SU-DHL-6 (cell line): Measurements from ENCODE around the gene KLHL41.

Source experiments
- H2AFZ ChIP-seq: fragments of 200-600 bp; sonication (generic); 2 replicates; pipeline ENCODE4 v1.6.1; 2014; ENCODE audit warnings: low read depth, mild to moderate bottlenecking, moderate library complexity, mixed read lengths, antibody characterized with exemption, low read length; ENCODE audit not compliant: severe bottlenecking
- H3F3A ChIP-seq: fragments of 200-600 bp; shearing (Covaris generic); 2 replicates; pipeline ENCODE4 v1.6.0; 2016; ENCODE audit warnings: antibody characterized with exemption, mild to moderate bottlenecking; ENCODE audit not compliant: insufficient read depth
- H3K27ac ChIP-seq: fragments of 200-600 bp; sonication (generic); 2 replicates; pipeline ENCODE4 v1.5.1; 2016; ENCODE audit warnings: low read depth, mild to moderate bottlenecking, low read length, moderate library complexity, mixed read lengths
- H3K27me3 ChIP-seq: fragments of 200-600 bp; sonication (generic), shearing (Covaris generic); 2 replicates; pipeline ENCODE4 v1.6.0; 2014; ENCODE audit warnings: mild to moderate bottlenecking, low read length
- H3K36me3 ChIP-seq: fragments of 200-600 bp; sonication (generic); 2 replicates; pipeline ENCODE4 v1.6.1; 2014; ENCODE audit warnings: mild to moderate bottlenecking, low read length, mixed read lengths
- H3K4me2 ChIP-seq: fragments of 300-600, 200-600 bp; shearing (Covaris generic), sonication (generic); 2 replicates; pipeline ENCODE4 v1.6.0; 2014; ENCODE audit warnings: low read length, low read depth, mild to moderate bottlenecking; ENCODE audit not compliant: poor library complexity, severe bottlenecking
- H3K4me3 ChIP-seq: fragments of 200-600 bp; sonication (generic); 2 replicates; pipeline ENCODE4 v1.5.1; 2014; ENCODE audit warnings: antibody characterized with exemption, low read length, mild to moderate bottlenecking, mixed read lengths; ENCODE audit not compliant: insufficient read depth, poor library complexity, severe bottlenecking
- H3K79me2 ChIP-seq: fragments of 200-600 bp; sonication (generic); 2 replicates; pipeline ENCODE4 v1.6.1; 2014; ENCODE audit warnings: mild to moderate bottlenecking, low read length, moderate library complexity; ENCODE audit not compliant: insufficient read depth
- H3K9ac ChIP-seq: fragments of 200-600 bp; sonication (generic); 2 replicates; pipeline ENCODE4 v1.7.0; 2014; ENCODE audit warnings: mild to moderate bottlenecking, low read length
- H3K9me2 ChIP-seq: fragments of 200-600 bp; sonication (generic); replicated peaks from 2 replicates; pipeline ENCODE4 v1.6.1; 2014; ENCODE audit warnings: low read length; ENCODE audit not compliant: insufficient read depth
- H3K9me3 ChIP-seq: fragments of 200-600 bp; sonication (generic); 2 replicates; pipeline ENCODE4 v1.6.1; 2014; ENCODE audit warnings: low read length, mixed read lengths; ENCODE audit not compliant: insufficient read depth
- H4K20me1 ChIP-seq: fragments of 200-600 bp; sonication (generic); 2 replicates; pipeline ENCODE4 v1.6.1; 2014; ENCODE audit warnings: low read depth, mild to moderate bottlenecking, antibody characterized with exemption, low read length, moderate library complexity, mixed read lengths
- EZH2phosphoT487 ChIP-seq: fragments of 200-600 bp; sonication (generic), shearing (Covaris generic); conservative IDR thresholded peaks from 2 replicates; pipeline ENCODE4 v1.6.1; 2018; ENCODE audit warnings: mild to moderate bottlenecking, antibody characterized with exemption, low read length, moderate library complexity, mixed read lengths
- TF ChIP-seq, protein P1 (sequence below): fragments of 200-600 bp; sonication (generic); IDR thresholded peaks from one replicate; pipeline ENCODE4 v1.5.1; 2017; ENCODE audit warnings: antibody characterized with exemption, mild to moderate bottlenecking, low read length, moderate library complexity; ENCODE audit not compliant: insufficient read depth, poor library complexity, severe bottlenecking

Gene KLHL41

GRCh38 chr2:169572189-169572588 lies 62.7 kb downstream of the KLHL41 start:
- Histone ChIP-seq H3K9ac (no peak overlapping the region), H3K27ac (no peak overlapping the region), H3K79me2 (peaks cover 41% of the 10 kb centered on the region), H3K4me3 (no peak overlapping the region), H3K9me3 (no peaks in the 10 kb centered on the region), H3K9me2 (no peaks in the 10 kb centered on the region), H2AFZ (no peak overlapping the region), H3K4me2 (peak overlapping the region; percentile 94), H3F3A (0 out of 2 replicates have a peak, but pooled peaks cover 6% of the 10 kb centered on the region), H3K36me3 (peaks cover 4% of the 10 kb centered on the region), H3K27me3 (no peaks in the 10 kb centered on the region), H4K20me1 (no peaks in the 10 kb centered on the region; the same call in 1 of the 2 replicates)
- TF ChIP-seq, protein P1, sequence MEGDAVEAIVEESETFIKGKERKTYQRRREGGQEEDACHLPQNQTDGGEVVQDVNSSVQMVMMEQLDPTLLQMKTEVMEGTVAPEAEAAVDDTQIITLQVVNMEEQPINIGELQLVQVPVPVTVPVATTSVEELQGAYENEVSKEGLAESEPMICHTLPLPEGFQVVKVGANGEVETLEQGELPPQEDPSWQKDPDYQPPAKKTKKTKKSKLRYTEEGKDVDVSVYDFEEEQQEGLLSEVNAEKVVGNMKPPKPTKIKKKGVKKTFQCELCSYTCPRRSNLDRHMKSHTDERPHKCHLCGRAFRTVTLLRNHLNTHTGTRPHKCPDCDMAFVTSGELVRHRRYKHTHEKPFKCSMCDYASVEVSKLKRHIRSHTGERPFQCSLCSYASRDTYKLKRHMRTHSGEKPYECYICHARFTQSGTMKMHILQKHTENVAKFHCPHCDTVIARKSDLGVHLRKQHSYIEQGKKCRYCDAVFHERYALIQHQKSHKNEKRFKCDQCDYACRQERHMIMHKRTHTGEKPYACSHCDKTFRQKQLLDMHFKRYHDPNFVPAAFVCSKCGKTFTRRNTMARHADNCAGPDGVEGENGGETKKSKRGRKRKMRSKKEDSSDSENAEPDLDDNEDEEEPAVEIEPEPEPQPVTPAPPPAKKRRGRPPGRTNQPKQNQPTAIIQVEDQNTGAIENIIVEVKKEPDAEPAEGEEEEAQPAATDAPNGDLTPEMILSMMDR, result no peak
- TF ChIP-seq EZH2phosphoT487, result no peak

DNA sequence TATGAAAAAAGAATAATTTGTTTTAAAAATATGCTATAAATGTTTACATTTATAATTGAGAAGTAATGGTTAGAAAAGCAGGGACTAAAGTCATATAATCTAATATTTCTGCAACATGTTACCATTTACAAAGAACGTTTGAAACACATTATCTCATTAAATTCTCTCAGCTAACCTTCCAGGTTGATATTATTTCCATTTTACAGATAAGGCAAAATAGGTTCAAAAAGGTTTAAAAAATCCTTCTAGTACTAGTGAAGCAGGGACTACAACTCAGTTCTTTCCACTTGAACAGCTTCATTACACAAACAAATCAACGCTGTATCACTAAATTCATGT lies 63.3 kb downstream of the KLHL41 start:
- H3K36me3 ChIP-seq, result peaks cover 3% of the 10 kb centered on the region
- H3K9ac ChIP-seq, result peak overlapping the region; percentile 60
- H2AFZ ChIP-seq, result peak overlapping the region; percentile 97
- peak overlapping the region; percentile 66 for H3K4me3 ChIP-seq
- H4K20me1 ChIP-seq, result no peaks in the 10 kb centered on the region; the same call in 1 of the 2 replicates
- TF ChIP-seq EZH2phosphoT487, result no peak
- TF ChIP-seq, protein P1, result no peak
- peak overlapping the region; percentile 94 for H3K4me2 ChIP-seq
- H3K27me3 ChIP-seq, result no peaks in the 10 kb centered on the region
- H3K9me3 ChIP-seq, result no peaks in the 10 kb centered on the region
- 0 out of 2 replicates have a peak, but pooled peaks cover 3% of the 10 kb centered on the region for H3F3A ChIP-seq
- H3K79me2 ChIP-seq, result peaks cover 41% of the 10 kb centered on the region
- no peak overlapping the region for H3K27ac ChIP-seq
- H3K9me2 ChIP-seq, result no peaks in the 10 kb centered on the region

- no peaks in the 10 kb centered on the region for H3K27me3 ChIP-seq
- peak within 1 kb of the TSS; percentile 94 for H3K4me2 ChIP-seq
- peak within 1 kb of the TSS; percentile 97 for H2AFZ ChIP-seq
- H3K27ac ChIP-seq, result 0 out of 2 replicates have a peak within 1 kb of the TSS, but pooled peaks have one; percentile 1
- TF ChIP-seq EZH2phosphoT487, result no peak
- TF ChIP-seq, protein P1, result no peak
- H3K4me3 ChIP-seq, result peak within 1 kb of the TSS; percentile 66
- H4K20me1 ChIP-seq, result no peaks in the 10 kb centered on the region; the same call in 1 of the 2 replicates
- peak within 1 kb of the TSS; percentile 60 for H3K9ac ChIP-seq
- H3K36me3 ChIP-seq, result no peaks in the 10 kb centered on the region; the same call in 1 of the 2 replicates
- H3K9me3 ChIP-seq, result no peaks in the 10 kb centered on the region
- H3K9me2 ChIP-seq, result no peaks in the 10 kb centered on the region
- H3F3A ChIP-seq, result no peaks in the 10 kb centered on the region
- peaks cover 41% of the 10 kb centered on the region for H3K79me2 ChIP-seq
Measured at GRCh38 chr2:169573160-169573973, 63.9 kb downstream of the KLHL41 start, which contains the start of gene FASTKD1. Gene FASTKD1, minus strand, starts transcription at chr2:169573865. Its CDS starts 1,836 bp downstream, at chr2:169572029.
